Neural crest cell (in vitro differentiated cells): ENCODE measurements around the gene ITGA6. TPM values are rescaled to one million over a fixed set of nuclear protein-coding genes. Genes with fewer than 3 reads are reported as not detected.

ENCODE experiments used
- DNase-seq: peaks from one replicate; pipeline ENCODE4 v3.0.0; 2021; ENCODE audit warnings: low read depth, mixed read lengths, low spot score
- H3K27ac Mint-ChIP-seq: one replicate; pipeline ENCODE4 v1.8.0; 2021; ENCODE audit warnings: mild to moderate bottlenecking, mixed read lengths; ENCODE audit not compliant: unreplicated experiment
- H3K27me3 Mint-ChIP-seq: 2 replicates; pipeline ENCODE4 v1.8.0; 2021; ENCODE audit warnings: low read depth, mild to moderate bottlenecking, mixed read lengths
- H3K36me3 Mint-ChIP-seq: 2 replicates; pipeline ENCODE4 v1.8.0; 2021; ENCODE audit warnings: low read depth, mild to moderate bottlenecking, mixed read lengths
- H3K4me1 Mint-ChIP-seq: 2 replicates; pipeline ENCODE4 v1.8.0; 2021; ENCODE audit warnings: mixed read lengths
- H3K4me3 Mint-ChIP-seq: one replicate; pipeline ENCODE4 v1.8.0; 2021; ENCODE audit warnings: mild to moderate bottlenecking, mixed read lengths
- H3K9me3 Mint-ChIP-seq: 2 replicates; pipeline ENCODE4 v1.8.0; 2021; ENCODE audit warnings: mixed read lengths
- total RNA-seq: library from RNA; stranded (reverse); gene quantifications from 2 replicates; pipeline ENCODE4 v1.2.1, GENCODE V29; 2021
- TF ChIP-seq, protein P1 (sequence below): fragments of 200-600 bp; sonication (generic); conservative IDR thresholded peaks from 2 replicates; pipeline ENCODE4 v1.5.0; 2021; ENCODE audit warnings: antibody characterized with exemption, mild to moderate bottlenecking

The ITGA6 gene
- total RNA-seq, 1 donor from 2014 or later: 37.7 TPM

DNA sequence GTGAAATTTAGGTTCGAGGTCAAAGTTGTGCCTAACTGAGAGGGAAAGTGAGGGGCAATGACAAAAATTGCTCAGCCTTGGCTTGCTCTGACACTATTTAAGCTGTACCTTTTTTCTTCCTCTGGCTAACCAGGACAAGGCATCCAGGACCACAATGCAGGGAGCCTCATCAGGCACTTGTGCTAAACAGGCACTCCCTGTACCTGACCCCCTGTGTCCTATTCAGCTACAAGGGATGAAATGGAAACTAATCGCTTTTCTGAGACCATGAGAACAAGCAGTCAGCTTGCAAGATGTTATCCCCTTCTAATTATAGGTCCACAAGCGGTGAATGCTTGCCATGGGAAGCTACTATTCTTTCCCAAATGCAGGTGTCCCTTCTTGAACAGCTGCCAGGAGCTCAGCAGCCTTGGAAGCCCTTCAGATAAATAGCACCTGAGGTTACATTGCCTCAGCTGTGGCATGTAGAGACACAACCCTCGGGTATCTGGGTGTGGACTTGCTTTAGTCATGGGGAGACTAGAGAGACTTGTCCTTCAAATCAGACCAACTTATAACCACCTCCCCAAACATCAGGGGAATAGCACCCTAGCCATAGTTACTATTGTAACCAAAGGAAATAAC is 19.1 kb upstream of the ITGA6 start:
- TF ChIP-seq, protein P1, sequence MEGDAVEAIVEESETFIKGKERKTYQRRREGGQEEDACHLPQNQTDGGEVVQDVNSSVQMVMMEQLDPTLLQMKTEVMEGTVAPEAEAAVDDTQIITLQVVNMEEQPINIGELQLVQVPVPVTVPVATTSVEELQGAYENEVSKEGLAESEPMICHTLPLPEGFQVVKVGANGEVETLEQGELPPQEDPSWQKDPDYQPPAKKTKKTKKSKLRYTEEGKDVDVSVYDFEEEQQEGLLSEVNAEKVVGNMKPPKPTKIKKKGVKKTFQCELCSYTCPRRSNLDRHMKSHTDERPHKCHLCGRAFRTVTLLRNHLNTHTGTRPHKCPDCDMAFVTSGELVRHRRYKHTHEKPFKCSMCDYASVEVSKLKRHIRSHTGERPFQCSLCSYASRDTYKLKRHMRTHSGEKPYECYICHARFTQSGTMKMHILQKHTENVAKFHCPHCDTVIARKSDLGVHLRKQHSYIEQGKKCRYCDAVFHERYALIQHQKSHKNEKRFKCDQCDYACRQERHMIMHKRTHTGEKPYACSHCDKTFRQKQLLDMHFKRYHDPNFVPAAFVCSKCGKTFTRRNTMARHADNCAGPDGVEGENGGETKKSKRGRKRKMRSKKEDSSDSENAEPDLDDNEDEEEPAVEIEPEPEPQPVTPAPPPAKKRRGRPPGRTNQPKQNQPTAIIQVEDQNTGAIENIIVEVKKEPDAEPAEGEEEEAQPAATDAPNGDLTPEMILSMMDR: no peak
- no peak for DNase-seq
- Mint-ChIP-seq H3K9me3 (no peaks in the 10 kb centered on the region), H3K4me1 (peaks cover 23% of the 10 kb centered on the region), H3K36me3 (no peaks in the 10 kb centered on the region), H3K27me3 (no peaks in the 10 kb centered on the region), H3K27ac (no peak overlapping the region), H3K4me3 (no peak overlapping the region)

DNA sequence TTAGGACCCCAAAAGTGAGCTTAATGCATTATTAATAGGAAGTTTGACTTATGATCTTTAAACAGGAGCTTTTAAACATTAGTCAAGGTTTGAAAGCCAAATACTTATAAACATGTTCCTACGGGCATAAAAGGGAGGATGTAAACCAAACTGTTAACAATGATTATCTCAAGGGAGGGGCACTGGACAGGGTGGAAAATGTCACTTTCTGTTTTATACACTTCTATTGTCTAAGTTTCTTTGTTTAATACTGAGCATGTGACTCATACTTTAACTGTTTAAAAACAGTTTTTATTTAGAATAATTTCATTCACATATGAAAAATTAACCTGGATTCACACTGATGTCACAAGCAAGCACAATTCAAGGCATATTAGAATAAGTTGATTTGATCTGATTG is 18.3 kb upstream of the ITGA6 start:
- no peak overlapping the region for H3K27ac Mint-ChIP-seq
- no peaks in the 10 kb centered on the region for H3K9me3 Mint-ChIP-seq
- H3K4me1 Mint-ChIP-seq: peaks cover 15% of the 10 kb centered on the region
- no peaks in the 10 kb centered on the region for H3K27me3 Mint-ChIP-seq
- no peaks in the 10 kb centered on the region for H3K36me3 Mint-ChIP-seq
- H3K4me3 Mint-ChIP-seq: no peak overlapping the region
- TF ChIP-seq, protein P1: no peak
- DNase-seq: no peak

DNA sequence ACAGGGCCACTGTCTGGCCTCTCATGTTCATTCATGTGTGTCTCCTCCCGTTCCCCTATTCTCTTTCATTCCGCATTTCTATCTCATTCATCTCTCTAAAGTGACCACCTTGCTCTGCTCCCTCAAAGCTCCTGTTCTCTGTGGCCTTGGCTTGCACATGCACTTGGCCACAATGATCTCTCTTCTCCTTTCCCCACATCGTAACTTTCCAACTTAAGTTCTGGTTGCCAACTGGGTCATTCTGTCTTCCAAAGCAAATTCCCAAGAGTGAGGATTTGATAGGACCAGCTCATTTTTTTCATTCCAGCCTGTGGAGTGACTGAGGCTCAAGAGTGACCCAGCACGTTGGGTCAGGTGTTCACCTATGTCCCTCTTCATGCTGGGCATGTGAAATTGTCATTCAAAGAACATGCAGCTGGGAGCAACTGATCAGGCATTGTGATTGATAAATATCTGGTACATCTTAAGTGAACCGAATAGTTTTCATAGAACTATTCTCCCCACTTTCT is 14.3 kb upstream of the ITGA6 start:
- DNase-seq: no peak
- no peaks in the 10 kb centered on the region for H3K27me3 Mint-ChIP-seq
- H3K9me3 Mint-ChIP-seq: peaks cover 2% of the 10 kb centered on the region
- H3K4me3 Mint-ChIP-seq: no peak overlapping the region
- H3K27ac Mint-ChIP-seq: no peak overlapping the region
- no peaks in the 10 kb centered on the region for H3K36me3 Mint-ChIP-seq
- H3K4me1 Mint-ChIP-seq: peaks cover 12% of the 10 kb centered on the region
- TF ChIP-seq, protein P1: no peak

DNA sequence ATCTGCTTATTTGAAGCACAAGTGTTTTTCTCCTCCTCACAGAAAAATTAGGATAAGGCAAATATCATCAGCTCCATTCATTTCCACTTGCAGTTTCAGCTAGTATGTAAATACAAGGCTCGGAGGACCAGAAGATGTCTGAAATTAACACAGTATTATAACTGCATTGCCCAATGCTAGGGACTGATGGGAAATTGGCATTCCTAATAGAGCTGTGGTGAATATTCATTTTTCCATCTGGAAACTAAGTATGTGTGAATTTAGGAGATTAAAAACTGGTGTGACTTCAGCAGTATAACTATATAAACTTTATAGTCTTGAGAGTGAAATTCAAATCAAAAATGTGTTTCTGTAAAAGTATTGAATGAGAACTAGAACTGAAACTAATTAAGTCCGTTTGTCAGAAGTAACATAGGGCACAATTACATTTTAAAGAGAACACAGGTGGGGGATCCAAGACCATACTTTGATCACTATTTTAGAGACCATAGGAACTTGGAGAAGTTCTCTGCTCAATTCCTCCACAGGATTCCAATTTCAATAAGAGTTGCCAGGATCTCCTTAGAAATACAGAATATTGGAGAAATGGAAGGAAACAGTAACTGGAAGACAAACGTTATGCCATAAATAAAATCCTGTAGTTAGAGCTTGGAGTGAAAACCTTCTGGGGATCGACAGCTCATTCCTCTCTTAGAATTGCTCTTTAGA is 12.1 kb upstream of the ITGA6 start:
- TF ChIP-seq, protein P1: no peak
- Mint-ChIP-seq H3K4me3 (no peak overlapping the region), H3K4me1 (peaks cover 12% of the 10 kb centered on the region), H3K36me3 (no peaks in the 10 kb centered on the region), H3K27ac (no peak overlapping the region), H3K27me3 (no peaks in the 10 kb centered on the region), H3K9me3 (peaks cover 2% of the 10 kb centered on the region)
- DNase-seq: no peak

DNA sequence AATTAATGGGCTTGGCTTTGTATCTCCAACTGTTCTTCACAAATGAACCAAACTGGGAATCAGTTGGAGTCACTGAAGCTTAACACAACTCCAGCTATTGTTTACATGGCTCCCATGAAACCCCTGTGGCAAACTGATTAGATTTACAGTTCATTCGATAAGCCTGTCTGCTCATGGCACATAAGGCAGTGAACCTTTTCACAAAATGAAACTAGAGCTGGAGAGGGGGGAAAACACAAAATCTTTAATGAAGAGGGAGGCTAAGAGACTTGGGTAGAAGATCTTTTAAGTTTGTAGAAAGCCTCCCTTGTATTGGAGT is 11.6 kb upstream of the ITGA6 start:
- Mint-ChIP-seq H3K9me3 (peaks cover 2% of the 10 kb centered on the region), H3K4me3 (no peak overlapping the region), H3K27ac (no peak overlapping the region), H3K4me1 (peaks cover 15% of the 10 kb centered on the region), H3K36me3 (no peaks in the 10 kb centered on the region), H3K27me3 (no peaks in the 10 kb centered on the region)
- DNase-seq: no peak
- TF ChIP-seq, protein P1: no peak
